Neural progenitor cell (in vitro differentiated cells): ENCODE data around the gene PLEKHG5. TPM values are rescaled to one million over a fixed set of nuclear protein-coding genes. Genes with fewer than 3 reads are reported as not detected.

ENCODE experiments used
- DNase-seq: peaks from one replicate; pipeline ENCODE4 v3.0.0-alpha.2; 2016; ENCODE audit warnings: low spot score
- H2AFZ ChIP-seq: fragments of 200-600 bp; sonication (generic); replicated peaks from 2 replicates; pipeline ENCODE4 v1.6.1; 2016; ENCODE audit warnings: antibody characterized with exemption
- H3F3A ChIP-seq: fragments of 200-600 bp; sonication (generic); 2 replicates; pipeline ENCODE4 v1.6.1; 2016; ENCODE audit warnings: antibody characterized with exemption, low read depth
- H3K27ac ChIP-seq: fragments of 200-600 bp; sonication (generic); 2 replicates; pipeline ENCODE4 v1.5.1; 2016; ENCODE audit warnings: mild to moderate bottlenecking
- H3K27me3 ChIP-seq: fragments of 200-600 bp; sonication (generic); 2 replicates; pipeline ENCODE4 v1.6.1; 2016; ENCODE audit warnings: mild to moderate bottlenecking, moderate library complexity
- H3K36me3 ChIP-seq: fragments of 200-600 bp; sonication (generic); 2 replicates; pipeline ENCODE4 v1.5.1; 2016
- H3K4me1 ChIP-seq: fragments of 200-600 bp; sonication (generic); 2 replicates; pipeline ENCODE4 v1.6.1; 2016; ENCODE audit warnings: mixed run types
- H3K4me2 ChIP-seq: fragments of 200-600 bp; sonication (generic); 2 replicates; pipeline ENCODE4 v1.6.1; 2016
- H3K4me3 ChIP-seq: fragments of 200-600 bp; sonication (generic); 2 replicates; pipeline ENCODE4 v1.5.1; 2016
- H3K79me2 ChIP-seq: fragments of 200-600 bp; sonication (generic); 2 replicates; pipeline ENCODE4 v1.6.1; 2016; ENCODE audit warnings: low read depth
- H3K9ac ChIP-seq: fragments of 200-600 bp; sonication (generic); 2 replicates; pipeline ENCODE4 v1.6.1; 2016
- H3K9me3 ChIP-seq: fragments of 200-600 bp; sonication (generic); 2 replicates; pipeline ENCODE4 v1.5.1; 2016; ENCODE audit warnings: low read depth
- H4K20me1 ChIP-seq: fragments of 200-600 bp; sonication (generic); 2 replicates; pipeline ENCODE4 v1.6.1; 2016; ENCODE audit warnings: low read depth
- H3K27ac Mint-ChIP-seq: 3 replicates; pipeline ENCODE4 v1.8.0; 2021; ENCODE audit warnings: mixed read lengths
- H3K27me3 Mint-ChIP-seq: 2 replicates; pipeline ENCODE4 v1.8.0; 2022; ENCODE audit warnings: low read depth, mild to moderate bottlenecking, inconsistent platforms, moderate library complexity, mixed read lengths; ENCODE audit not compliant: insufficient read depth
- H3K36me3 Mint-ChIP-seq: 3 replicates; pipeline ENCODE4 v1.8.0; 2021; ENCODE audit warnings: mixed read lengths
- H3K4me1 Mint-ChIP-seq: 3 replicates; pipeline ENCODE4 v1.8.0; 2021; ENCODE audit warnings: mixed read lengths
- H3K4me3 Mint-ChIP-seq: 3 replicates; pipeline ENCODE4 v1.8.0; 2021; ENCODE audit warnings: mild to moderate bottlenecking, moderate library complexity, mixed read lengths
- H3K9me3 Mint-ChIP-seq: 3 replicates; pipeline ENCODE4 v1.8.0; 2020; ENCODE audit warnings: mixed read lengths
- EZH2 ChIP-seq: fragments of 200-600 bp; sonication (generic); IDR thresholded peaks from 2 replicates; pipeline ENCODE4 v1.6.1; 2017; ENCODE audit warnings: antibody characterized with exemption, mild to moderate bottlenecking, moderate library complexity
- EZH2phosphoT487 ChIP-seq: fragments of 200-600 bp; sonication (generic); IDR thresholded peaks from 2 replicates; pipeline ENCODE4 v1.6.1; 2017; ENCODE audit warnings: antibody characterized with exemption
- total RNA-seq: library from RNA; depleted of rRNA; stranded (reverse); fragments of >200 nt; gene quantifications from 2 replicates; pipeline ENCODE4 v1.2.3, GENCODE V29; 2015; ENCODE audit warnings: low replicate concordance
- TF ChIP-seq, protein P1 (sequence below): fragments of 200-600 bp; sonication (generic); IDR thresholded peaks from 2 replicates; pipeline ENCODE4 v1.5.1; 2017; ENCODE audit warnings: antibody characterized with exemption, mild to moderate bottlenecking

The PLEKHG5 gene
- total RNA-seq, 1 donor from 2014 or later: 7.4 TPM

DNA sequence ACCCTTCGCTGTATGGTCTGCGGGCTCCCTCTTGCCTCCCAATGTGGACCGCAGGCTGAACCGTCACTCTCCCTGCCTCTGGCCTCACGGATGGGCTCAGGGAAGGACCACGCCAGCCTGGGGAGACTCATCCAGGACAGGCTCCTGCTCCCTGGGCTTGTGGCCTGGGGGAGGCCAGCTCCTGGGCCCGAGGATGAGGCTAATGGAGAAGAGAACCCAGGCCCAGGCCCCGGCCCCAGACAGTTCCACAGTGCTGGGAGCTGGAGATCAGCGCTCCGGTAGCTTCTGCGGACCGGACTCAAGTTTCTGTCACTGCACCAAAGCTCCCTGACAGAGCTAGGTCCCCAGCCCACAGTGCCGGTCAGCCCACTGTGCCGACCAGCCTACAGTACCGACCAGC, 13.4 kb upstream of the PLEKHG5 start:
- Mint-ChIP-seq H3K9me3 (no peaks in the 10 kb centered on the region), H3K4me3 (no peak overlapping the region), H3K36me3 (no peaks in the 10 kb centered on the region), H3K4me1 (peaks cover 19% of the 10 kb centered on the region), H3K27me3 (peaks cover 8% of the 10 kb centered on the region), H3K27ac (peak overlapping the region; percentile 94)
- H3K27ac ChIP-seq: no peak overlapping the region
- H4K20me1 ChIP-seq: no peaks in the 10 kb centered on the region
- H3K79me2 ChIP-seq: no peaks in the 10 kb centered on the region
- no peaks in the 10 kb centered on the region for H3K36me3 ChIP-seq
- H3K9ac ChIP-seq: no peak overlapping the region
- H3K27me3 ChIP-seq: no peaks in the 10 kb centered on the region
- no peak overlapping the region for H3K4me2 ChIP-seq
- no peak overlapping the region for H2AFZ ChIP-seq
- no peaks in the 10 kb centered on the region for H3F3A ChIP-seq
- no peak overlapping the region for H3K4me3 ChIP-seq
- H3K9me3 ChIP-seq: no peaks in the 10 kb centered on the region
- TF ChIP-seq EZH2: no peak
- TF ChIP-seq, protein P1, sequence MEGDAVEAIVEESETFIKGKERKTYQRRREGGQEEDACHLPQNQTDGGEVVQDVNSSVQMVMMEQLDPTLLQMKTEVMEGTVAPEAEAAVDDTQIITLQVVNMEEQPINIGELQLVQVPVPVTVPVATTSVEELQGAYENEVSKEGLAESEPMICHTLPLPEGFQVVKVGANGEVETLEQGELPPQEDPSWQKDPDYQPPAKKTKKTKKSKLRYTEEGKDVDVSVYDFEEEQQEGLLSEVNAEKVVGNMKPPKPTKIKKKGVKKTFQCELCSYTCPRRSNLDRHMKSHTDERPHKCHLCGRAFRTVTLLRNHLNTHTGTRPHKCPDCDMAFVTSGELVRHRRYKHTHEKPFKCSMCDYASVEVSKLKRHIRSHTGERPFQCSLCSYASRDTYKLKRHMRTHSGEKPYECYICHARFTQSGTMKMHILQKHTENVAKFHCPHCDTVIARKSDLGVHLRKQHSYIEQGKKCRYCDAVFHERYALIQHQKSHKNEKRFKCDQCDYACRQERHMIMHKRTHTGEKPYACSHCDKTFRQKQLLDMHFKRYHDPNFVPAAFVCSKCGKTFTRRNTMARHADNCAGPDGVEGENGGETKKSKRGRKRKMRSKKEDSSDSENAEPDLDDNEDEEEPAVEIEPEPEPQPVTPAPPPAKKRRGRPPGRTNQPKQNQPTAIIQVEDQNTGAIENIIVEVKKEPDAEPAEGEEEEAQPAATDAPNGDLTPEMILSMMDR: no peak
- no peak for TF ChIP-seq EZH2phosphoT487
- no peak for DNase-seq
- peaks cover 5% of the 10 kb centered on the region for H3K4me1 ChIP-seq

DNA sequence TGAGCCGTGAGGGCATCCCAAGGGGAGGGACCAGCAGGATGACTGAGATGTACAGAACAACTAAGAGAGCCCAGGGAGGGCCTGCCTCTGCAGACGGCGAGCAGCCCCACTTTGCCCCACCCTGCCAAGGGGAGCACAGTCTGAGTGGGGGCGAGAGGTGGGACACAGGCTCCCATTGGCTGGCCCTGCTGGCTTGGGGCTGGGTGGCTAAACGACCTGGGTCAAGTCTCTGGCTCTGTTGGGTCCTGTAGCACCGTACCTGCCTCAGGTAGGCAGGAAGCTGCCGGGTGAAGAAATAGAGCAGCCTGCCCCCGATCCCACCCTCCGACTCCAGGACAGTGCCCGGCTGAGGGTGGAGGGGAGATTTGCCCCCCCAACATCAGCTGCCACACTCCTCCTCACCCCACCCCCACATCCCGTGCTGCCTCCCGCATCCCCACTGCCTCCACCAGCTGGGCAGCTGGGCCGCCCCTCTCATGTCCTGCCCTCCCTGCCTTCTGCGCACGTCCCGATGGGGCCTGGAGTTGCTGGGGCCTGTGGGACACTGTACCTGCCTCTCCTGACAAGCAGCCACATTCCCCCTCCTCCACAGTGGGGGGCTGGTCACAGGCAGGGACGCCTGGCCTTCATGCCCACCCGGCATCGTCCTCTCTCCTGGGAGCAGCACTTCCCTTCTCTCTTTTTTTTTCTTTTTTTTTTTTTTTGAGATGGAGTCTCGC, 12.6 kb upstream of the PLEKHG5 start:
- H2AFZ ChIP-seq: no peak overlapping the region
- TF ChIP-seq EZH2 (no peak), EZH2phosphoT487 (no peak)
- TF ChIP-seq, protein P1: no peak
- no peaks in the 10 kb centered on the region for H3F3A ChIP-seq
- H3K4me3 Mint-ChIP-seq: peak overlapping the region; percentile 62
- no peak overlapping the region for H3K4me3 ChIP-seq
- H3K79me2 ChIP-seq: no peaks in the 10 kb centered on the region
- no peak overlapping the region for H3K27ac ChIP-seq
- H3K27me3 ChIP-seq: peaks cover 3% of the 10 kb centered on the region
- no peak for DNase-seq
- no peaks in the 10 kb centered on the region for H3K9me3 ChIP-seq
- no peaks in the 10 kb centered on the region for H3K9me3 Mint-ChIP-seq
- H3K4me1 ChIP-seq: peaks cover 5% of the 10 kb centered on the region
- peaks cover 9% of the 10 kb centered on the region for H3K27me3 Mint-ChIP-seq
- no peak overlapping the region for H3K4me2 ChIP-seq
- no peaks in the 10 kb centered on the region for H4K20me1 ChIP-seq
- no peak overlapping the region for H3K9ac ChIP-seq
- H3K36me3 ChIP-seq: no peaks in the 10 kb centered on the region
- no peaks in the 10 kb centered on the region for H3K36me3 Mint-ChIP-seq
- H3K27ac Mint-ChIP-seq: peak overlapping the region; percentile 82
- H3K4me1 Mint-ChIP-seq: peaks cover 23% of the 10 kb centered on the region

DNA sequence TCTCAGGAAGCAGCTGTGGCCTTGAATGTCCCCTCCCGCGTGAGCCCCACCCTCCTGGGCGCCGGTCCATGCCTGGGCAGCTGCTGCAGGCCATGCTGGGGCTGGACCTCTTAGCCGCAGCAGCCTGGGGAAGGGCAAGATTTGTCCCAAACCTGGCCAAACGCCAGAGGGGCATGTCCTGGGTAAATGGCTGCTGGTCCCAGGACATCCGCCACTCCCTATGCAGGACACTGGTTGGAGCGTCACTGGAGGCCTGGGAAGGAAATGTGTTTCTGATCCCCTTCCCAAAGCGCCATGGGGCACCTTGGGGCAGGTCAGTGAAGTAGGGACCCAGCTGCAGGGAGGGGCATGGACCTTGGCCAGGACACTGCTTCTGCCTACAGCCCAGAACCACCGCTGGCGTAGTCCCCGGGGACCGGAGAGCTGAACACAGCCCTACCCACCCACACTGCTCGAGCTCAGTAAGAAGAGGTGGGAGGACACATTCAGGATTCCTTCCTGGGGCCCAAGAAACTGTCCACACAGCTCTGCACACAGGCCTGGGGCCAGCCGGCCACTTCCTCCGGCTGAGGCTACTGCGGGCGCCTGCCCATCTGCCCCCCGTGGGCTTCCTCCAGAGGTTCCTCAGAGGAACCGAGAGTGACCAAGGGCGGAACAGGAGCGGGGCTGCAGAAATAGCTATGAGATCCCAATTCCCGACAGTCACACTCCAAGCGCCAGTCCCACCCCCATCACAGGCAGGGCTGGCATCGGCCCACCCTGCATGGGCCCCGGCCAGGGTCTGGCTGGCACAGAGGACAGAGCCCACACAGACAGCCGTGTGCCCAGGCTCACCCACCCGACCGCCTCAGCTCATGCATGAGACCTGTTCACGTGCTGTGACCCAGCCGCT, 10.8 kb upstream of the PLEKHG5 start:
- no peak overlapping the region for H3K9ac ChIP-seq
- TF ChIP-seq EZH2 (no peak), EZH2phosphoT487 (no peak)
- TF ChIP-seq, protein P1: no peak
- no peaks in the 10 kb centered on the region for H4K20me1 ChIP-seq
- no peak overlapping the region for H3K4me3 ChIP-seq
- H3K27ac Mint-ChIP-seq: no peak overlapping the region
- peaks cover 20% of the 10 kb centered on the region for H3K27me3 ChIP-seq
- no peaks in the 10 kb centered on the region for H3K9me3 Mint-ChIP-seq
- H3K79me2 ChIP-seq: no peaks in the 10 kb centered on the region
- H3F3A ChIP-seq: peaks cover 8% of the 10 kb centered on the region
- no peak overlapping the region for H3K4me2 ChIP-seq
- H3K36me3 Mint-ChIP-seq: no peaks in the 10 kb centered on the region
- H3K4me3 Mint-ChIP-seq: no peak overlapping the region
- DNase-seq: no peak
- H3K27ac ChIP-seq: no peak overlapping the region
- H3K27me3 Mint-ChIP-seq: peaks cover 11% of the 10 kb centered on the region
- H3K36me3 ChIP-seq: no peaks in the 10 kb centered on the region
- no peaks in the 10 kb centered on the region for H3K9me3 ChIP-seq
- H3K4me1 Mint-ChIP-seq: peaks cover 35% of the 10 kb centered on the region
- H3K4me1 ChIP-seq: peaks cover 19% of the 10 kb centered on the region
- H2AFZ ChIP-seq: no peak overlapping the region
